SK-N-SH (cell line): ENCODE results near the gene FOXA2.

ENCODE experiments used
- FOXM1 ChIP-seq: IDR thresholded peaks from 2 replicates; pipeline ENCODE4 v1.4.0; 2012; ENCODE audit warnings: low read depth, mild to moderate bottlenecking
- RCOR1 ChIP-seq: fragments of 150-350 bp; IDR thresholded peaks from 2 replicates; pipeline ENCODE4 v1.6.1; 2017; ENCODE audit warnings: antibody characterized with exemption, low read length
- SMC3 ChIP-seq: IDR thresholded peaks from 2 replicates; pipeline ENCODE4 v1.6.1; 2012; ENCODE audit warnings: low read depth, low read length, improper control_type of control experiment
- TF ChIP-seq, protein P1 (sequence below): fragments of 200-600 bp; sonication (generic); IDR thresholded peaks from 2 replicates; pipeline ENCODE4 v1.6.1; 2017; ENCODE audit warnings: antibody characterized with exemption, mild to moderate bottlenecking, moderate library complexity

DNA sequence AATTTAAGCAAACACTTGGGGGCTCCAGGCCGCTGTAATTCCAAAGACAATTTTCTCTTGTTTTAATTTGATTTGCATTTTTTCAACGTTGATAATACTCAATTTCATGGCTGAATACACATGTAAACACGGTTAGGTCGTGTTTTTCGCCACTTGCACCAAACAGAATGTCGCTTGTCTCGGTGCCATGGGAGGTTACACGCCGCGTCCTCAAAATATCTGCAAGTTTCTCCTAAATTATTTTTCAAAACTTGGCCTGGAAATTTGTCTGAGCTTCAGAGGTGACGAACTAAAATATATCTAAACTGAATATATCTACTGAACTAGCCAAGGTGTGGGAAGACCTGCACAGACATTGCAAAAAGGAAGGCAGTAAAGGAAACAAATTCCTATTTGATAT, 15.0 kb downstream of the FOXA2 start:
- TF ChIP-seq RCOR1 (no peak), FOXM1 (no peak), SMC3 (no peak)
- TF ChIP-seq, protein P1, sequence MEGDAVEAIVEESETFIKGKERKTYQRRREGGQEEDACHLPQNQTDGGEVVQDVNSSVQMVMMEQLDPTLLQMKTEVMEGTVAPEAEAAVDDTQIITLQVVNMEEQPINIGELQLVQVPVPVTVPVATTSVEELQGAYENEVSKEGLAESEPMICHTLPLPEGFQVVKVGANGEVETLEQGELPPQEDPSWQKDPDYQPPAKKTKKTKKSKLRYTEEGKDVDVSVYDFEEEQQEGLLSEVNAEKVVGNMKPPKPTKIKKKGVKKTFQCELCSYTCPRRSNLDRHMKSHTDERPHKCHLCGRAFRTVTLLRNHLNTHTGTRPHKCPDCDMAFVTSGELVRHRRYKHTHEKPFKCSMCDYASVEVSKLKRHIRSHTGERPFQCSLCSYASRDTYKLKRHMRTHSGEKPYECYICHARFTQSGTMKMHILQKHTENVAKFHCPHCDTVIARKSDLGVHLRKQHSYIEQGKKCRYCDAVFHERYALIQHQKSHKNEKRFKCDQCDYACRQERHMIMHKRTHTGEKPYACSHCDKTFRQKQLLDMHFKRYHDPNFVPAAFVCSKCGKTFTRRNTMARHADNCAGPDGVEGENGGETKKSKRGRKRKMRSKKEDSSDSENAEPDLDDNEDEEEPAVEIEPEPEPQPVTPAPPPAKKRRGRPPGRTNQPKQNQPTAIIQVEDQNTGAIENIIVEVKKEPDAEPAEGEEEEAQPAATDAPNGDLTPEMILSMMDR, result no peak
